ENCODE measurements around the gene GBF1. TPM values are rescaled to one million over a fixed set of nuclear protein-coding genes. Genes with fewer than 3 reads are reported as not detected.
A peak's percentile ranks its signal among the peaks of the same experiment; 100 is the strongest.

The GBF1 gene
- total and polyA plus RNA-seq, 2 of the 13 experiments (the other 11 are each of a cell fraction or from before 2014, with no cell fraction given) = 17.1 to 21.9 TPM

DNA sequence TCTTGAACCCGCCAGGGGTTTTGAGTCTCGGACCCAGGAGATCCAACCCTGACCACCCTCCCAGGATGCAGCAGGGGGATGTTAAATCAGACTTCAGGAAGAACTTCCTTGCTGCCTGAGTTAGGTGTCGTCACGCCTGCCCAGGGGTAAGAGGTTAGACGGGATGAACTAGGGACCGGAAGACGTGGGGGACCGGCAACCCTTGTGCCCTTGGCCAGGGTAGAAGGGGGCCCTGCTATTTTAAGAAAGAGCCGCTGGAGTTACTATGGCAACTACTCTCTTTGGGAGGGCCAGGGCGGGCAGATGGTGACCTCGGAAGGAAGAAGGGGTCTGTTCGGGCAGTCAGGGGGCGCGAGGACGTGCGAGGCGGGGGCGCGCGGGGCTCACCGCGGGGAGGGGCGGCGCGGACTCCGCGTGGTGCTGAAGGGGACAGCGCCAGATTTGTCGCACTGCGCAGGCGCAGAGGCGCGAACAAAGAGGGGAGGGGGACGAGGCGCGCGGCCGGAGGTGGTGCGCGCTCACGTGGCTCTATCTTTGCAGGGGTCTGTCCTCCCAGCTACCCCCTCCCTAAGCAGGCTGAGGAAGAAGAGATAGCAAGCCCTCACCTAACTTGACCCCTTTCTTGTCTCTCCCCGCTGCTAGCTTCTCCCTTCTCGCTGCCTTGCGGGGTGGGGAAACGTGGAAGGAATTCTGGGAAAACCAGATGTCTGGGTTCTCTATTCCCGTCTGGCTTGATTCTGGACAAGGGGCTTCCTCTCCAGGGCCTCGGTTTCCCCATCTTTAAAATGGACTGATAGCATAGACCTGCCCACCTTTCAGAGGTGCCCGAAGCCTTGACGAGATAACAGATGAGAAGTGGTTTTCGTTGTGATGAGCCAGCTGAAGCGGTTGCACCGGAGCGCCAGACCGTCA is 174.2 kb downstream of the GBF1 start (continued):
- no peak for TF ChIP-seq IRF1 (CRISPR knock-in tag; IDR thresholded peaks at IDR 0.05; ENCODE audit: low read depth)
- TF ChIP-seq ATAD3A (CRISPR knock-in tag; IDR thresholded peaks at IDR 0.05) = no peak
- TF ChIP-seq, protein P1, sequence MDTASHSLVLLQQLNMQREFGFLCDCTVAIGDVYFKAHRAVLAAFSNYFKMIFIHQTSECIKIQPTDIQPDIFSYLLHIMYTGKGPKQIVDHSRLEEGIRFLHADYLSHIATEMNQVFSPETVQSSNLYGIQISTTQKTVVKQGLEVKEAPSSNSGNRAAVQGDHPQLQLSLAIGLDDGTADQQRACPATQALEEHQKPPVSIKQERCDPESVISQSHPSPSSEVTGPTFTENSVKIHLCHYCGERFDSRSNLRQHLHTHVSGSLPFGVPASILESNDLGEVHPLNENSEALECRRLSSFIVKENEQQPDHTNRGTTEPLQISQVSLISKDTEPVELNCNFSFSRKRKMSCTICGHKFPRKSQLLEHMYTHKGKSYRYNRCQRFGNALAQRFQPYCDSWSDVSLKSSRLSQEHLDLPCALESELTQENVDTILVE (CRISPR knock-in tag; IDR thresholded peaks at IDR 0.05) = no peak
- TF ChIP-seq ZNF547 (CRISPR knock-in tag; IDR thresholded peaks at IDR 0.05) = no peak
- TF ChIP-seq ZNF598 (CRISPR knock-in tag; IDR thresholded peaks at IDR 0.05; ENCODE audit: borderline replicate concordance) = no peak
- TF ChIP-seq AGO1 (IDR thresholded peaks at IDR 0.05; ENCODE audit: low read depth, low read length, poor library complexity, severe bottlenecking) = no peak
- no peak for TF ChIP-seq TIGD3 (CRISPR knock-in tag; IDR thresholded peaks at IDR 0.05; ENCODE audit: borderline replicate concordance)
- TF ChIP-seq DNMT3B (CRISPR knock-in tag; conservative IDR thresholded peaks at IDR 0.05) = no peak
- TF ChIP-seq TCF7 (IDR thresholded peaks at IDR 0.05; ENCODE audit: low read depth) = no peak
- TF ChIP-seq XRCC5 (optimal IDR thresholded peaks at IDR 0.05; ENCODE audit: low read length) = no peak
- TF ChIP-seq DMAP1 (CRISPR knock-in tag; IDR thresholded peaks at IDR 0.05) = no peak
- TF ChIP-seq ZNF260 (CRISPR knock-in tag; IDR thresholded peaks at IDR 0.05; ENCODE audit: borderline replicate concordance, low read depth) = no peak
- peak; percentile 35 for TF ChIP-seq MAX (IDR thresholded peaks at IDR 0.05)
- TF ChIP-seq, protein P2, sequence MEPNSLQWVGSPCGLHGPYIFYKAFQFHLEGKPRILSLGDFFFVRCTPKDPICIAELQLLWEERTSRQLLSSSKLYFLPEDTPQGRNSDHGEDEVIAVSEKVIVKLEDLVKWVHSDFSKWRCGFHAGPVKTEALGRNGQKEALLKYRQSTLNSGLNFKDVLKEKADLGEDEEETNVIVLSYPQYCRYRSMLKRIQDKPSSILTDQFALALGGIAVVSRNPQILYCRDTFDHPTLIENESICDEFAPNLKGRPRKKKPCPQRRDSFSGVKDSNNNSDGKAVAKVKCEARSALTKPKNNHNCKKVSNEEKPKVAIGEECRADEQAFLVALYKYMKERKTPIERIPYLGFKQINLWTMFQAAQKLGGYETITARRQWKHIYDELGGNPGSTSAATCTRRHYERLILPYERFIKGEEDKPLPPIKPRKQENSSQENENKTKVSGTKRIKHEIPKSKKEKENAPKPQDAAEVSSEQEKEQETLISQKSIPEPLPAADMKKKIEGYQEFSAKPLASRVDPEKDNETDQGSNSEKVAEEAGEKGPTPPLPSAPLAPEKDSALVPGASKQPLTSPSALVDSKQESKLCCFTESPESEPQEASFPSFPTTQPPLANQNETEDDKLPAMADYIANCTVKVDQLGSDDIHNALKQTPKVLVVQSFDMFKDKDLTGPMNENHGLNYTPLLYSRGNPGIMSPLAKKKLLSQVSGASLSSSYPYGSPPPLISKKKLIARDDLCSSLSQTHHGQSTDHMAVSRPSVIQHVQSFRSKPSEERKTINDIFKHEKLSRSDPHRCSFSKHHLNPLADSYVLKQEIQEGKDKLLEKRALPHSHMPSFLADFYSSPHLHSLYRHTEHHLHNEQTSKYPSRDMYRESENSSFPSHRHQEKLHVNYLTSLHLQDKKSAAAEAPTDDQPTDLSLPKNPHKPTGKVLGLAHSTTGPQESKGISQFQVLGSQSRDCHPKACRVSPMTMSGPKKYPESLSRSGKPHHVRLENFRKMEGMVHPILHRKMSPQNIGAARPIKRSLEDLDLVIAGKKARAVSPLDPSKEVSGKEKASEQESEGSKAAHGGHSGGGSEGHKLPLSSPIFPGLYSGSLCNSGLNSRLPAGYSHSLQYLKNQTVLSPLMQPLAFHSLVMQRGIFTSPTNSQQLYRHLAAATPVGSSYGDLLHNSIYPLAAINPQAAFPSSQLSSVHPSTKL (CRISPR knock-in tag; IDR thresholded peaks at IDR 0.05) = no peak
- no peak for TF ChIP-seq ZNF20 (CRISPR knock-in tag; IDR thresholded peaks at IDR 0.05)
- TF ChIP-seq ZNF766 (CRISPR knock-in tag; IDR thresholded peaks at IDR 0.05; ENCODE audit: borderline replicate concordance) = peak; percentile 64; the same call in 1 of the 2 replicates
- no peak for TF ChIP-seq ZNF775 (CRISPR knock-in tag; IDR thresholded peaks at IDR 0.05; ENCODE audit: borderline replicate concordance)
- TF ChIP-seq EP300 (IDR thresholded peaks at IDR 0.05; ENCODE audit: low read depth in 2 of 2, low read length in 2 of 2) = no peak
- TF ChIP-seq EP300 (CRISPR knock-in tag; IDR thresholded peaks at IDR 0.05; ENCODE audit: borderline replicate concordance) = no peak
- no peak for TF ChIP-seq SMAD3 (CRISPR knock-in tag; IDR thresholded peaks at IDR 0.05)
- TF ChIP-seq THRA (CRISPR knock-in tag; IDR thresholded peaks at IDR 0.05; ENCODE audit: borderline replicate concordance) = no peak
